ENCODE data around the gene GLCCI1.
"Not testable (repeated sequence)": the region's sequence is repeated elsewhere in the genome, so short reads cannot be mapped to it uniquely, and the experiment has no call there.

GLCCI1 gene

DNA sequence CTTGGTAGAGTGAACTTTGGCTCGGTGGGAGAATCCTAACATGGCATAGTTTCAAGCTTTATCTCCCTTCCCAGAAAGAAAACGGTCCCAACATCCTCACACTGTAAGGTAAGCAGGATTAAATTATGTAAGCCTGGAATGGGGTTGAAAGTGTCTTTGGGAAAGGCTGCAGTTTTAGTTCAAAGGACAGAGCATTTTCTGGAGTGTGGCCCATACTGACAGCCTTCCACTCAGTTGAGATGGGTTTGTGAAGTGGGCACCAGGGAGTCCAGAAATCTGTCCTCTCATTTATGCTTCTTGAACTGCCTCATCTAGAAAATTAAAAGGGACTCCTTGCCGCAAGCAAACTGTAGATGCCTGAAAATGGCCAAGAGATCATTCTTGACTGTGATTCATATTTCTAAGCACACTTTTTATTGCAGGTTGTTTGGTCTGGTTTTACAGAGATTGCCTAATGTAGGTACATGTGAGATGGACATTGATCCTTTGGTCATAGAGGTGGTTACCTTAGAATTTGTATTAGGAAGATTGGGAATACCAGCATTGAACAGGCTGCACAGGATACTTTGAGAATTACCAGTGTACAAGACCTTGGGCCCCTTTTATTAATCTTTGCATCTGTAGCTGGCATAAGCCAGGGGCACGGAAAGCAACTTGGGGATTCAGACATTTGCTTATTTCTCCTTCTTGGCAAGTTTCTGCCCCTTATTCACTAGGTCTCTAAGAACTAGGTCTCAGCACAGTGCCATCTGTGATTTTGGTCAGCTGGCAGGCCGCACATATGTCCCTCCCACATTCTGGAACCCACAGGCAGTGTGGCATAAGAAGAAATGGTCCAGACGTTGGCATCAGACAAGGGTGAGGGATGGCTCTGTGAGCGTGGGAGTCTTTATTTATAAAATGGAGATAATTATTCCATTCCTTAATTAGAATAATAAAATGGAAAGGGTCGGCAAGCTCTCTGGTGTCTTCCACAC is 125.9 kb downstream of the GLCCI1 start:
- no peak for DNase-seq (ENCODE audit: low read depth in 1 of 2, low spot score in 1 of 2)
- TF ChIP-seq GABPA (IDR thresholded peaks at IDR 0.05; ENCODE audit: low read depth), result no peak
- TF ChIP-seq REST (IDR thresholded peaks at IDR 0.05; ENCODE audit: insufficient replicate concordance, low read depth), result no peak
- TF ChIP-seq POLR2AphosphoS5 (IDR thresholded peaks at IDR 0.05; ENCODE audit: low read depth), result no peak
- no peak for TF ChIP-seq SPI1 (IDR thresholded peaks at IDR 0.05; ENCODE audit: borderline replicate concordance, low read depth)
- no peak for TF ChIP-seq CTCF (IDR thresholded peaks at IDR 0.05; ENCODE audit: insufficient read depth, low read length)
- Histone ChIP-seq H3K27me3 (ENCODE audit: insufficient read depth, poor library complexity, severe bottlenecking) (no peaks in the 10 kb centered on the region), H3K27ac (replicated peaks) (no peak overlapping the region), H3K4me3 (replicated peaks; ENCODE audit: insufficient read depth, low read length) (no peak overlapping the region)

DNA sequence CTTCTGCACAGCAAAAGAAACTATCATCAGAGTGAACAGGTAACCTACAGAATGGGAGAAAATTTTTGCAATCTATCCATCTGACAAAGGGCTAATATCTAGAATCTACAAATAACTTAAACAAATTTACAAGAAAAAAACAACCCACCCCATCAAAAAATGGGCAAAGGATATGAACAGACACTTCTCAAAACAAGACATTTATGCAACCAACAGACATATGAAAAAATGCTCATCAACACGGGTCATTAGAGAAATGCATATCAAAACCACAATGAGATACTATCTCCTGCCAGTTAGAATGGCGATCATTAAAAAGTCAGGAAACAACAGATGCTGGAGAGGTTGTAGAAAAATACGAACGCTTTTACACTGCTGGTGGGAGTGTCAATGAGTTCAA is 132.7 kb downstream of the GLCCI1 start:
- not testable (repeated sequence) for H3K27ac ChIP-seq (replicated peaks); DNase-seq (ENCODE audit: low read depth in 1 of 2, low spot score in 1 of 2); H3K4me3 ChIP-seq (replicated peaks; ENCODE audit: insufficient read depth, low read length); H3K27me3 ChIP-seq (ENCODE audit: insufficient read depth, poor library complexity, severe bottlenecking)

DNA sequence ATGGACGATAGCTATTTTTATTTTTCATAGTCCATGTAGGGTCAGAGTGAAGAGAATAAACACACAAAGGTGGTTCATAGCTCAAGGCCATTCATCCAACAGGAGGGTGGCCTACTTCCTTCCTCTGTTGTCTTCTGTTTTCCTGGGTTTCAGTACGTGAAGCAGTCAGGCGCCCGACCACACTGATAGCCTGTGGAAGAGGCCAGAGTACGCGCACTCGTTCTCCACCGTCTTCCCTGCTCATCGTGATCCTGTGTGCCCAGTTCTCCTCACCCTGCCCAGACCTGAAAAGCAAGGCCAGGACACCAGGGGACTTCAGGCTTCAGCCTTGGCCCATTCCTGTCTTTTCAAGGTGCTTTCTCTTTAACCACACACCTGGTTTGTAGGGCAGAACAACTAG is 134.7 kb downstream of the GLCCI1 start:
- no peak overlapping the region for H3K27ac ChIP-seq (replicated peaks)
- no peak overlapping the region for H3K4me3 ChIP-seq (replicated peaks; ENCODE audit: insufficient read depth, low read length)
- DNase-seq (ENCODE audit: low read depth in 1 of 2, low spot score in 1 of 2), result no peak
- TF ChIP-seq SPI1 (IDR thresholded peaks at IDR 0.05; ENCODE audit: borderline replicate concordance, low read depth) (no peak), CTCF (IDR thresholded peaks at IDR 0.05; ENCODE audit: insufficient read depth, low read length) (no peak), POLR2AphosphoS5 (IDR thresholded peaks at IDR 0.05; ENCODE audit: low read depth) (no peak), GABPA (IDR thresholded peaks at IDR 0.05; ENCODE audit: low read depth) (no peak), REST (IDR thresholded peaks at IDR 0.05; ENCODE audit: insufficient replicate concordance, low read depth) (no peak)
- no peaks in the 10 kb centered on the region for H3K27me3 ChIP-seq (ENCODE audit: insufficient read depth, poor library complexity, severe bottlenecking)

DNA sequence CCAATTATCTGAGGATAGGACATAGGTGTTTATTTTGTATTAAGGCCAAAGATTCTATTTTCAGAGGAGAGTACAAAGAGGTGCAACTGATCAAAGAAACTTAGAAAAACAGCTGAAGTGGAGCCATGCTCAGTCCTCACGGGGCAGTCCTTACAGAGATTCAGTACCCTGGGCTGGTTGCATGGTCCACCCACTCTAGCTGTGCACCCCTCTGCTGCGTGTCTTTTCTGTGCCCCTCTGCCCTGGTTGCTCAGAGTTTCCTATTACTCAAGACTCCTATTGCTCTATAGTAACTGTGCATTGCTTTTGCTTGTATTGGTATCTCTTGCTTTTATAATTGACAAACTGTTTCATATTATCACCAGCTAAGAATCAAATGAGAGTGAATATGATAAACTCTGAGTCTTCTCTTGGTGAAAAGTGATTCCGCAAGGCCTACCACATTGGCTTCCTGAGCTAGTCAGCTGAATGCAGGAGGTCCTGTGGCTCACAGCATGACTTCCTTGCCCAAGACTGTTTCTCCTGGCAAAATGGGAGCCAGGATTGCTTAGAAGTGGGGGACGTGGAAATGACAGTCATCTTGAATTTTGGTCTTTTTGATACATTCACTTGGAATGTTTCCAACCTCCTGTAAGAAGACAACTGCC is 137.0 kb downstream of the GLCCI1 start:
- Histone ChIP-seq H3K27me3 (ENCODE audit: insufficient read depth, poor library complexity, severe bottlenecking) (no peaks in the 10 kb centered on the region), H3K4me3 (replicated peaks; ENCODE audit: insufficient read depth, low read length) (no peak overlapping the region), H3K27ac (replicated peaks) (no peak overlapping the region)
- TF ChIP-seq POLR2AphosphoS5 (IDR thresholded peaks at IDR 0.05; ENCODE audit: low read depth) (no peak), GABPA (IDR thresholded peaks at IDR 0.05; ENCODE audit: low read depth) (no peak), SPI1 (IDR thresholded peaks at IDR 0.05; ENCODE audit: borderline replicate concordance, low read depth) (no peak), CTCF (IDR thresholded peaks at IDR 0.05; ENCODE audit: insufficient read depth, low read length) (no peak), REST (IDR thresholded peaks at IDR 0.05; ENCODE audit: insufficient replicate concordance, low read depth) (no peak)
- DNase-seq (ENCODE audit: low read depth in 1 of 2, low spot score in 1 of 2), result no peak
